Hematopoietic multipotent progenitor cell (in vitro differentiated cells): Measurements from ENCODE around the gene HHATL. TPM values are rescaled to one million over a fixed set of nuclear protein-coding genes. Genes with fewer than 3 reads are reported as not detected.

Experiments
- DNase-seq, 3 donors: peaks; one replicate each; pipeline ENCODE4 v3.0.0-alpha.2; 2011 to 2015; ENCODE audit warnings: low read depth in 2 of 3, low spot score in 2 of 3
- total RNA-seq: library from RNA; depleted of rRNA; stranded (reverse); fragments of >200 nt; gene quantifications from one replicate; pipeline ENCODE4 v1.2.3, GENCODE V29; 2012

Gene HHATL
- total RNA-seq, 1 donor, result not detected

DNA sequence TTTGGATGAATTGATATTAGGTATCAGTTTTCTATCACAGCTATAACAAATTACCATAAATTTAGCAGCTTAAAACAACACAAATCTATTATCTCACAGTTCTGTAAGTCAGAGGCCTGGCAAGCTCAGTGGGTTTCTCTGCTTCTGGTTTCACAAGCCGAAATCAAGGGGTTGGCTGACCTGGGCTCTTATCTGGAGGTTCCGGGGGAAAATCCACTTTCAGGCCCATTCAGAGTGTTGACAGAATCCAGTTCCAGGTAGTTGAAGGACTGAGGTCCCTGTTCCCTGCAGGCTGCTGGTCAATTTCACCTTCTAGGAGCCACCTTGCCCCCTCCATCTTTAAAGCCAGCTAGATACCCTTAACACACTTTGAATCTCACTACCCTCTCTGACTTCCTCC, 11.1 kb upstream of the HHATL start:
- DNase-seq, result no peak

DNA sequence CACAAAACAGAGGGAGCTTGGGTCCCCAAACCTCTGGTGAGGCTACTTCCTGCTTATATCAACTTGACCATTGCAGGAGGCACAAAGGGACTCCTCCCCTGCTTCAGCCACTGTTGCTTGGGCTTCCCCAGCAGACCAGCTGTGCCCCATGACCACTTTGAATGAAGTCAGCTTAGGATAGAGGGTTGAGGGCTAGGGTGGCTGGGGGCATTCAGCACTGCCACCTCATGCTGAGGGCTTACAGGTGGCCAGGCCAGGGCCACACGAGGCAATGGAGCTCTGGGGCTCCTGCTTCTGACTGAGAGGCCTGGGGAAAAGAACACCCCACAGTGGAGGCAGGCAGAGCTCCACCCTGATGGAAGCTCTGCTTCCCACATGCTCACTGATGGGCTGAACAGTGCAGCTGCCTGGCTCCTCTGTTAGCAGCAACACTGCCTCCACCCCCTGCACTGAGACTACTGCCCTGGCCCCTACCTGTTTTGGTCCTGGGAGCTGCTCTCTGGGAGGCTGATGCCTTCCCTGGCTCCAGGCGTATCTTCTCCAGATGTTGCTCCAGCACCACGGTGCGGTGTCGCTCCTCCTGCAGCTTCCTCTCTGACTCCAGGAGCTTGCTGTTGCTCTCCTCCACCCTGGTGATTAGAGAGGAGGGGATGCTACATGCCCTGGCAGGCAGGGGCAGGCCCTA, 10.2 kb upstream of the HHATL start:
- DNase-seq, result no peak

DNA sequence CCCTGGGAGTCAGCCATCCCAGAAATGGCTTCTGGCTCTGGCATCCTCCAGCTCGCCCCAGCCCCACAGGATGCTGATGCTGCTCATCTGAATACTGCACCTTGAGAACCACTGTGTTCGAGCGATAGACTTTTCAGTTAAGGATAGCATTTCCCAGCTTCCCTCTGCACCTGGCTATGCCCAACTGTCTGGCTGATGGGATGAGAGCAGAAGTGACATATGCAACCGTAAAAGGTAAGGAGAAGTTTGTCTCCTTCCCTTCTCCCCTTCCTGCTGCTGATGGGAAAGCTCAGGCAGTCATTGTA, 9.7 kb upstream of the HHATL start:
- DNase-seq, result no peak

DNA sequence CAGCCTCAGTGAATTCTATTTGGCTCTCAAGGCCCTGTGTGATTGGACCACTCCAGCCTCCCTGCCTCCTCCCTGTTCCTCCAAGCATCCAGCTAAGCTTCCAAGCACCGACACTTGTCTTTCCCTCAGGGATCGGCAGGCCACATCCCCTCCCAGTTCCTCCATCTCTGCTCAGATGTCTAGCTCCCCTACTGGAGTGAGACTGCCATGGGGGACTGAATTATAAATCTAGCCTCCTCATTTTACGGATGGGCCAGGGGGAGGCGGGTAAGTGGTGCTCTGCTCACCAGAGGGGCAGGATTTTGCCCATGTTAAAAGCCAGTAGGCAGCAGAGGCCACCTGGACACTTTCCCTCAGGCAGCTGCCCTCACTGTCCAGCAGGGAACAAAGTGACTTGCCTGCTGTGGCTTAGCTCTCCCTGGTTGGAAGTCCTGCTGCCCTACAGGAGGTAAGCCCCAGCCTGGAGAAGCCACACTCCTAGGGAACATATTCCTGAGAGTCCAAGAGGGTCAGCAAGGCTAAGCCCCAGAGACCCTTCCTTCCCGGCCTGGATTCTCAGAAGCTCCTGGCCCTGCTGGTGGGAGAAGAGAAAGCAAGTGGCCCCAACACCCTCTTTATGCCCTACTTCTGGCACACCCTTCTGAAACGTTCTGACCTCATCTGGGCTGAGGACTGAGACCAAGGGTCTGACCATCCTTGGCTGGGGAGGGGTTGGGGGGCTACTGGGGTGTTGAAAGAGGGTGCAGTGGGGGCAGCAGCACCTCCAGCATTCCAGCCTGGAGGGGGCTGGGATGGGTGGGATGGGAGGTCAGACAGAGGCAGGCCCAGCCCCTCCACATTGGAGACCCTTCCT, 9.1 kb upstream of the HHATL start:
- DNase-seq, result no peak

DNA sequence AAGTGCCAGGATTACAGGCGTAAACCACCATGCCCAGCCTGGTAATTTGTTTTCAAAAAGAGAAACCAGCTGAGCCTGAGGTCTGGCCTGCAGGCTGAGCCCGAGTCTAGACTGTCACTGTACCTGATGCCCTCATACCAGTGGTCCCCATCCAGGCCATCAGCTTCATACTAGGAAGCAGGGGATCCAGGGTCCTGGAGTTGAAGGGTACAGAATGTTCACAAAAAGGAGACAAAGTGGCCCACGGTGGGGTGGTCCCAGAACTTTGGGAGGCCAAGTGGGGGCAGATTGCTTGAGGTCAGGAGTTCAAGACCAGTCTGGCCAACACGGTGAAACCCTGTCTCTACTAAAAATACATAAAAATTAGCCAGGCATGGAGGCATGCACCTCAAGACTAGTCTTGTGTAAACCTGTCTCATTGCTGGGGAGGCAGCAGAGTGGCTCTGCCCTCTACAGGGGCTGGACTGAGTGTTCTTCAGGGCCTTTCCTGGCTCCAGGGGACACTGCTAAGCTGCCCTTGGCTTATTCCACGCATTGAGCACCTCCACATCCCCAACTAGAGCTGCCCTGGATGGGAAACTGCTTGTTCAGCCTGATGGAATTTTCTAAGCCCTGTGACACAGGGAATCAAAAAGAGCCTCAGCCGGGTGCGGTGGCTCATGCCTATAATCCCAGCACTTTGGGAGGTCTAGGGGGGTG, 7.9 kb upstream of the HHATL start:
- no peak for DNase-seq

DNA sequence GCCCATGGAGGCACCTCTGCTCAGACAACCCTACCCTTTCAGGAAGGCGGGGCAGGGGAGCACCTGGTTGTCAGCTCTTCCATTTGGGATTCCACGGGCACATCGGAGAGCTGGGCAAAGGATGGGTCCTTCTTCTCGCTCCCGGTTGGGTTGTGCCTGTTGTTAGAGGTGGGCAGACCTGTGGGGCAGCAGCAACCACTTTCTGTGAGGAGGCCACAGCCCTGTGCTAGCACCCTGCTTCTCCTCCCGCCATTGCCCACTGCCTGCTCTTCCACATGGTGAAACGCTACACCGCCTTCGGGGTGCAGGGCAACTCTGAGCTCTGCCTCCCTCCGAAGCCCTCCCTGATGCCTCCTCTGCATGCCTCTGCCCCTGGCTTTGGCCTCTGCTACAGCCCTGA, 7.0 kb upstream of the HHATL start:
- no peak for DNase-seq

DNA sequence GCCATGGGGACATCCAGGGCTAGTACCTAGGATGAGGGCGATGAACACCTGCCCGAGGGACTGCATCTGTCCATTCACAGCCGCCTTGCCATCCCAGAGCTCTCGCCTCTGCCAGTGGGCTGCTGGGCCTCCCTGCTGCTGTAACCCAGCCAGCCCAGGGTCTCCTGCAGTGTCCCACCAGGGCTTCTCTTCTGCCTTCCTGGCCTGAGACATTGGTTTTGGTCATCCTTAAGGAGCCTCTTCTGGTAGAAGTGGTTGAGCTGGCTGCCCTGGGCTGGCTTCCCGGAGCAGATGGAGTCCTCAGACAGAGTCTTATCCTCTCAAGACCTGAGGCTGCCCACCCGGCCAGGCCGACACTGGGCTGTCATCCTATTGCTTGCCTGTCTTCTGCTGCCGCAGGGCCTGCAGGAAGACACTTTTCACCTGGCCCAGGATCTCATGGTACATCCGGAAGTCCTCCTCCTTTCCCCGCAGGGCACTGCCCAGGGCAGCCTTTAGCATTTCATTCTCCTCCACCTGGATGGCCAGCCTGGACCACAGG, 6.1 kb upstream of the HHATL start:
- no peak for DNase-seq

DNA sequence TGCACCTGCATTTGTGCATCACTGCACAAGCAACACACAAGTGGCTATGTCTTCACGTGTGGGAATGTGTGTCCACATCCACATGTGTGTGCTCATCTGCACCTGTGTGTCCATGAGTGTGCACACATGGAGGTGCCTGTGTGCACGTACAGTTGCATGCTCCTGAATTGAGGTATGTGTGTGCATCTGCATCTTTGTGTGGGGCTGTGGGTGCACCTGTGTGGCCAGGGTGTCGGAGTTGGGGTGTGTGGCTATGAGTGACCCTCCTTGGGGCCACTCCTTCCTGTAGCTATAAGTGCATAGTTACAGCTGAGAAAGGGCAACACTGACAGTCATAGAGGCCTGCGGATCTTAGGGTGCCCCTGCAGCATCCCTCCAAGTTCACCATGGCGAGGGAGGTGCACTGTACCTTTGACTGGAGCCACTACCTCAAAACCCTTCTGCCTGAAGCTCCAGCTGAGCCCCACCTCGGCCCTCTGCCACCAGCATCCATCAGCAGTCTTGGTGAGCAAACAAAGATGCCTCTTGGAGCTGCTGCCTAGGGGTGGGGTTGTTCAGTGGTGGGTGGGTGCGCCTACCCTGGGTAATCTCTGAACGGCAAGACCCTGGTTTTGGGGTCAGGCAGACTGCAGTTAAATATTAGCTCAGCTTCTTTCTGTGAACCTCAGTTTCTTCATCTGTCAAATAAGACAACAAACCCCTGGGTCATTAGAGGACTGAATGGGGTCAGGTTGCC, 5.2 kb upstream of the HHATL start:
- DNase-seq, result no peak

DNA sequence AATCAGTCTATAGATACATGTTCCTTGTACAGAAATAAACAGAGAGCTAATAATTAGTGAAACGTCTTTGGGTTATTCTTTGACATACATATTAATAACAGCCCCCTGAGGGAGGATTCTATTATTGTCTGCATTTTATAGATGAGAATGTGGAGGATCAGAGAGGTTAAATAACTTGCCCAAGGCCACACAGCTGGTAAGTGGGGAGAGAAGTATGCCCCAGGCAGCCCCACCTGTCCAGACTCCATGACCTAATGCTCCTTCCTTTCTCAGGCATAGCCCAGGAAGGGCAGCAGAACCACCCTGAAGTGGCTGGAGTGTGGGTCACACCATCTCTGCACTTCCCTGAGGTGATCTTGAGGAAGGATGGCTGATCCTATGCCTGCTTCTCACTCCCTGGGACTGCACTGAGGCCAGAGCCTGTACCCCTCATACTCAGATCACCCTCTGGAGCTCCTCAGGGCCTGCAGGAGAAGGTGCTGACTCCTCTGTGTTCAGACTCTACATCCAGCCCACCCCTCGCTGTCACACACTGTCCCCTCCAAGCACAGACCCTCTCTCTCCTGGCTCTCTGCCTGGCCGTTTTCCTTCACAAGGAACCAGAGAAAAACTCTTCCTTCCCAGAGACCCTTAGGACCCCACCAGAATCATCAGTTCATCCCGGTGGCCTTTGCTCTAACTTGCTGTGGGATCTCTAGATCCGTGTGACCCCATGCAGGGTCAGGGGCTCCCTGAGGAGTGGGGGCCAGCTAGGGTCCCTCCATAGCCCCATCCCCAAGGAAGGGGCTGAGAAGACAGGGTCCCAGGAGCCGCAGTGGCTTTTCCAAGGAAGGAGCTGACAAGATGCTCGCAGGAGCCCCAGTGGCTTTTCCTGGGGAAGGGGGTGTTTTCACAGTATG, 4.4 kb upstream of the HHATL start:
- no peak for DNase-seq

DNA sequence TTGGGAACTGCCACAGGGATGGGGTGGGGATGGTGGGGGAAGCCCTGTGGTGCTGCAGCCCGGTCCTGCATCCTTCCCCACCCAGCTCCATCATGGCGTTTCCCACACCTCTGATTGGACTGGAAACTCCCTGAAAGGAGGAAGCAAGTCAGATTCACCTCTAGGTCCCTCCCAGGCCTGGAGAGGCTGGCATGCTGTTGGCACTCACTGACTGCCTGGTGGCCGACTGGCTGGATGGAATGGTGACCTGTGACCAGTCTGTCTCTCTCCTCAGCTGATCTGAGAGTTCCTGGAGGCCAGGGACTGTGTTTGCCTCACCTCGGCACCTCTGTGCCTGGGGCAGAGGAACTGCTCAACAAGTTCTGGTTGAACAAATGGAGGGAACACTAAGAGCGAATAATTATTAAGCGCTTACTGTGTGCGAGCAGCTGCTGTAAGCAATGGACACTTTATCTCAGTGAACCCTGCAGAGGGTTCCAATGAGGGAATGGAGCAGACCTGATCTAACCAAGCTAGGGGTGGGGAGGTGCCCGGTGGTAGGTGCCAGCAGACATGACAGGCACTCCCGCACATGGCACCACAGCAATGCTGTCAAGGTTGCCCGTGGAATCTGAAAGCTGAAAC, 3.5 kb upstream of the HHATL start:
- no peak for DNase-seq

DNA sequence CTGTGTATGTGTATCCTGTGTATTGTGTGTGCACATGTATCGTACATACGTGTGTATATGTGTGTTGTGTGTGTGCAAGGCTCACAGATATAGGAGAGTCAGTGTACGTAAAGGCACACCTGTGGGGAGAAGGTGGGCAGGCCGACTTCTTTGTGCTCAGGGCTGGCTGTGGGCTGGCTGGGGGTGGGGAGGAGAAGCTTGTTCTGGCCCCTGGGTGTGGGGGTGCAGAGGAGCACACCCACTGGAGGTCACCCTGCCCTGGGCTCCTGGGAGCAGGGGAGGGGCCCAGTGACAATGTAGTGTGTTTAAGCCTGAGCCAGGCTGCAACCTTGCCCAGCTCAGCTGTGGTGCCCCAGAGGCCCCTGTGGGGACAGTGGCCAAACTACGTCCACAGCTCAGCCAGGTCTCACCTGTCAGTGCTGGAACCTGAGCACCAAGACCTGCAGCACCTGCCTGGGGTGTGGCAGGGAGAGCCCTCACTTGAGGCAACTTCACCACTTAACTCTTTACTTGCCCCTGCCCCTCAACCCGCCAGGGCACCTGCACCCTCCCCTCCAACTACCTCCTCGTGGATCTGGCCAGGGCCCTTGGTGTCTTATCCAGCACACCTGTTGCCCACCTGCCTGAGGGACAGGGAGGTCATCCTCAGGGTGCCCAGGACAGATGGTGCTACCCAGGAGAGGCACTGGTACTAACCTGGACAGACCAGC, 2.6 kb upstream of the HHATL start:
- no peak for DNase-seq

DNA sequence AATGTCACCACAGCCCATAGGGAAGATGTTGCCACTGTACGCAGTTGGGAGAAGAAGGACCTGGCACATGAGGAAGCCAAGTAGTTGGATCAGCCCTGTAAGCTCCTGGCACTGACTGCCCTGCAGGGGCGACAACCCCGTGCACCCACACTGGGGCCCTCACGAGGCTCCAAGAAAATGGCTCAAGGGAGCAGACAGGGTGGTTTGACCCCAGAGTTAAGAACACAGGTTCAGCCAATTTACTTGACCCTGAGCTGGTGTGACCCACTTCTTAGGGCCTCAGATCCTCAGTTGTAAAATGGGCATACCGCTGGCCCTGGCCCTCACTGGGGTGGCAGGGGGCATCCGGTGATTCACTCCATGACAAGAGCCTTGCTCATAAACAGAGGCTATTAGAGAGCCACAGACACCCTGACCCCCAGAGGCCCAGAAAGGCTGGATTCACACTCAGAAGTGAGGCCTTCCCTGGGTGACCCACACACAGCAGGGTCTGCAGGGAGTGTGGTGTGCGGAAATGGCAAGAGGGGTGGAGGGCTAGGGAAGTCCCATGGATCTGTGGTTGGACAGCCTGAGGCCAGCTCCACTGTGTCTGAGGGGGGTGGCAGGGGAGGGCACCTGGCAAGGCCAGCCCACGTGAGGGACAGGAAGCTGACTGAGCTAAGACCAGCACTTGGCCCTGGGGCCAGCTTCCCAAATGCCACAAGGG, 1.7 kb upstream of the HHATL start:
- DNase-seq, result no peak

DNA sequence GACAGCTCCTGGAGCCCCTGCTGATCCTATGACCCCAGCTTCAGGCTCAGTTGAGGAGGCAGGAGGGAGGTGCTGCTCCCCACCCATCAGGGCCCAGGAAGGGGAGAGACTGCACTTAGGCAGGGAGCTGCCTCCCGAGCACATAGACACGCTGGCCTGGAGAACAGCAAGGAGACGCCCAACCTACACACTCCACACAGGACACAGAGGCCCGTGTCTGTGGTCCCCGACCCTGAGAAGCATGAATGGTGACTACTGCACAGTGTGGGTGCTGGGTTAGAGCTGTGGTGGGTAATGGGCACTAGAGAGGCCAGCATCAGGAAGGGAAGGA, 1.1 kb upstream of the HHATL start:
- no peak for DNase-seq

DNA sequence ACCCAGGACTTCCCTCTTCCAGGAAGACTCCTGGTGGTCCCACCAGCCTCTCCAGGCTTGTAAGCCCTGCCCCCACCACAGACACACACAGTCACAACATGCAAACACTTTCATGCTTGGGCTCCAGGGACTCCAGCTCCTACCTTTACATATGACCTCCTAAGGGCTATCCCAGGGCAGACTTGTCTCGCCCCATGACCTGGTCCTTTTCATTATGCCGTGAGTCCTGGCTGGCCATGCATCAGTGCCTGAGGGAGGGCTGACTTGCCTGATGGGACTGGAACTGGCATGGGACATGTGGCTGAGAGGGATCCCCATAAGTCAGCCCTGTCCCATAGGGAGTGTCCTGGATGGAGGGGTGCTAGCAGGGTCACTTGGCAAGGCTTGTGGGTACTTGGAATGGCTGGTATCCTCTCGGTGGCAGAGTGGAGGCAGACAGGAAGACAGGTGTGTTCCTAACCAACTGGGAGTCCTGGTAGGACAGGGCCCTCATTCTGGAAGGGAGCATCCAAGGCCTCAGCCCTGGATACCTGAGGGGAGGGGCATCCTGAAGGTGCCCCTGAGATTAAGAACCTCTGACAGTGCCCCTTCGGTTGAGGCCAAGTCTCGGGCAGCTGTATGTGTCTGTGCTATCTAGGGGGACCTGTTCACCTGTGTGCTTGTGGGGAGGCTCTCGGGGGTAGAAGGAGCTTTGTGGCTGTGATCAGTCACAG, 540 bp upstream of the HHATL start:
- no peak for DNase-seq

DNA sequence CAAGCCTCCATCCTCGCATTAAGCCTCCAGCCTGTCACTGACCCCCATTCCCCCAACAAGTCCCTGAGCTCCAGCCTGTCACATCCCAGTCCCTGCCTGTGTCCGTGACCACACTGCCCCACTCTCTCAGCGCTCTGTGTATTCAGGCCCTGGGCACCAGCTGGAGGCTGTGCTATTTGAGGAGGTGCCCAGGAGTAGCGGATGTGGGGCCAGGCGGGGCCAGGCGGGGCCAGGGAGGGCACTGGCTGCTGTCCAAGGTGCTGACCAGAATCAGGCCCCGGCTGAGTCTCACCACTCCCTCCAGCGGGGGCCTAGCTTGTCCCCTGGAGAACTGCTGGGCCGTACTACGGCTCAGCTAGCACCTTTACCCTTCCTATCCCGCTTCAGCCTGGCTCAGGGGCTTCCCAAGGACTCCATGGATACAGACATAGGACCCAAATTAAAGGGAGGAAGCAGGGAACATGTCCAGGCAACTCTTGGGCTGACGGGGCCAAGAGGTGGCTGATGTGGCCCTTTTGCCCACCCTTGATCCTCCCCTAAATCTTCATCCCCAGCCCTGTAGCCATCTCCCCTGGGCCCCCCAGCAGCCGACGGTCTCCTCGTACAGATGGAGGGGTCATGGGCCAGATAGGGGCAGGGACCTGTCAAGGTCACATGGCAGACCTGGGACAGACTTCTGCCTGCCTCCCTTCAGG, 1.1 kb downstream of the HHATL start:
- DNase-seq, result peak; percentile 13 to 78 (median 54)

DNA sequence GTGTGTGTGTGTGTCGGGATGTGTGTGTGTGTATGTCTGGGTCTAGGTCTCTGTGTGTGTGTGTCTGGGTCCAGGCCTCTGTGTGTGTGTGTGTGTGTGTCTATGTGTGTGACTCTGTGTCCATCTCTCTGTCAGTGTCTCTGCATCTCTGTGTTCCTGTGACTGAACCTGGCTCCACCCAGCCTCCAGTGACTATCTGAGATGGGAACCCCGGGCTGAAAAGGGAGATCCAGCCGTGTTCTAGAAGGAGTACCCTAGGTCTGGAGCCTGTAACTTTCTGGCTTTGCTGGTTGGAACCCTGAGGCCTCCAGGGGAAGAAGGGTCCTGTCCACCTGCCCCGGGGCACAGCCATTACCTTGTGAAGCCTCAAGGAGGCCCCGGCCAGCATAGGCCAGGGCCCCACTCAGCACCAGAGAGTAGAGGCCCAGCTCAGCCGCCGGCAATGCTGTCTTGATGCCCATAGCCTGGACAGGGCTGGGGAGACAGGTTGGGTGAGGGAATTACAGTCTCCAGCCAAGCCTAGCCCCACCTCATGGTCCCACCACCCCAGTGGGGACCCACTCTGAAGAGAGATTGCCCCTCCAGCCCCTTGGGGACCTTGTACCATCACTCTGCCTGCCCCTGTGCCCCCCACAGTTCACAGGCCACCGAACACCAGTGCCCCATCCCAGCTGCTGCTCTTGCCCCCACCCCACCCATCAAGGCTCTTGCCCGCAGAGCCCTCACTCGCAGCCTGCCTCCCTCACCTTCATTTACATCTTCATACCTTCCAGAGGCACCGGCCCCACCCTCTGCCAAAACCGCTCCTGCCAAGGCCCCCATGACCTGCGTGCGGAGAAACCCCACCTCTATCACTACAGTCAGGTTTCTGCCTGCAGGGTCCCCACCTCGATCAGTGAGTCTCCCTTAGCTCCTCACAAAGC, 2.0 kb downstream of the HHATL start:
- DNase-seq, result no peak
